PC-9 (cell line): Measurements from ENCODE around the gene ANKRD10. TPM values are rescaled to one million over a fixed set of nuclear protein-coding genes. Genes with fewer than 3 reads are reported as not detected.
"Not testable (repeated sequence)": the region's sequence is repeated elsewhere in the genome, so short reads cannot be mapped to it uniquely, and the experiment has no call there.

Experiments used
- BruUV-seq: library from RNA; stranded (reverse); fragments of 400-500 nt; replicated peaks from 2 replicates; lab custom pipeline; 2021; lab: Mats Ljungman, UMichigan
- CTCF ChIA-PET: fragments of 300-600 bp; sonication (Branson Sonifier 250); formaldehyde crosslinking; loops from one replicate; lab custom pipeline; 2022; ENCODE audit warnings: antibody characterized with exemption; lab: Charles Lee
- POLR2A ChIA-PET: fragments of 300-600 bp; sonication (Branson Sonifier 250); formaldehyde crosslinking; loops from one replicate; lab custom pipeline; 2022; ENCODE audit warnings: antibody characterized with exemption; ENCODE audit not compliant: unreplicated experiment; lab: Charles Lee
- DNase-seq, 2 experiments: peaks; one replicate each; pipeline versions ENCODE4 v3.0.0 to v3.0.0-alpha.2; 2015 to 2022; ENCODE audit warnings: mixed read lengths in 1 of 2
- H2AFZ ChIP-seq: fragments of 200-600 bp; sonication (generic); 2 replicates; pipeline ENCODE4 v1.8.1; 2017; ENCODE audit warnings: antibody characterized with exemption
- H3F3A ChIP-seq: fragments of 200-600 bp; sonication (generic); 2 replicates; pipeline ENCODE4 v1.8.1; 2017; ENCODE audit warnings: antibody characterized with exemption, mild to moderate bottlenecking, low read depth; ENCODE audit not compliant: insufficient read depth
- H3K27ac ChIP-seq: fragments of 200-600 bp; sonication (generic); 2 replicates; pipeline ENCODE4 v1.6.1; 2016; ENCODE audit warnings: mixed run types
- H3K27me3 ChIP-seq: fragments of 200-600 bp; sonication (generic); 2 replicates; pipeline ENCODE4 v1.6.1; 2016; ENCODE audit warnings: low read depth, mixed run types; ENCODE audit not compliant: insufficient read depth
- H3K36me3 ChIP-seq: fragments of 200-600 bp; sonication (generic); 2 replicates; pipeline ENCODE4 v1.6.1; 2016; ENCODE audit warnings: low read depth, mixed run types
- H3K4me1 ChIP-seq: fragments of 200-600 bp; sonication (generic); replicated peaks from 2 replicates; pipeline ENCODE4 v1.6.1; 2016; ENCODE audit warnings: mixed run types; ENCODE audit not compliant: insufficient read depth
- H3K4me2 ChIP-seq: fragments of 200-600 bp; sonication (generic); 2 replicates; pipeline ENCODE4 v1.6.1; 2017; ENCODE audit warnings: mixed run types
- H3K4me3 ChIP-seq: fragments of 200-600 bp; sonication (generic); 2 replicates; pipeline ENCODE4 v1.6.1; 2016; ENCODE audit warnings: mixed run types
- H3K79me2 ChIP-seq: fragments of 200-600 bp; sonication (generic); 2 replicates; pipeline ENCODE4 v1.6.1; 2017; ENCODE audit warnings: low read depth, mixed run types
- H3K9me2 ChIP-seq: fragments of 200-600 bp; sonication (generic); 2 replicates; pipeline ENCODE4 v1.8.1; 2017; ENCODE audit warnings: mild to moderate bottlenecking; ENCODE audit not compliant: insufficient read depth
- H3K9me3 ChIP-seq: fragments of 200-600 bp; sonication (generic); 2 replicates; pipeline ENCODE4 v1.8.1; 2016; ENCODE audit warnings: low read depth; ENCODE audit not compliant: insufficient read depth
- H4K20me1 ChIP-seq: fragments of 200-600 bp; sonication (generic); 2 replicates; pipeline ENCODE4 v1.8.1; 2017; ENCODE audit not compliant: insufficient read depth
- CTCF ChIP-seq: fragments of 200-600 bp; sonication (generic); conservative IDR thresholded peaks from 2 replicates; pipeline ENCODE4 v1.6.1; 2017; ENCODE audit warnings: mixed run types, antibody characterized with exemption, mild to moderate bottlenecking, moderate library complexity
- EZH2 ChIP-seq: fragments of 200-600 bp; sonication (generic); IDR thresholded peaks from 2 replicates; pipeline ENCODE4 v1.8.0; 2017; ENCODE audit warnings: antibody characterized with exemption, low read depth
- intact Hi-C: fragments of 100-400 bp; cut with micrococcal nuclease; formaldehyde crosslinking; loops from one replicate; pipeline ENCODE4 v1.10.0; 2022; ENCODE audit not compliant: unreplicated experiment
- total RNA-seq: library from RNA; stranded (reverse); gene quantifications from 2 replicates; pipeline ENCODE4 v1.2.3, GENCODE V29; 2021

The ANKRD10 gene
- total RNA-seq, 1 experiment from 2014 or later = 155 TPM

DNA sequence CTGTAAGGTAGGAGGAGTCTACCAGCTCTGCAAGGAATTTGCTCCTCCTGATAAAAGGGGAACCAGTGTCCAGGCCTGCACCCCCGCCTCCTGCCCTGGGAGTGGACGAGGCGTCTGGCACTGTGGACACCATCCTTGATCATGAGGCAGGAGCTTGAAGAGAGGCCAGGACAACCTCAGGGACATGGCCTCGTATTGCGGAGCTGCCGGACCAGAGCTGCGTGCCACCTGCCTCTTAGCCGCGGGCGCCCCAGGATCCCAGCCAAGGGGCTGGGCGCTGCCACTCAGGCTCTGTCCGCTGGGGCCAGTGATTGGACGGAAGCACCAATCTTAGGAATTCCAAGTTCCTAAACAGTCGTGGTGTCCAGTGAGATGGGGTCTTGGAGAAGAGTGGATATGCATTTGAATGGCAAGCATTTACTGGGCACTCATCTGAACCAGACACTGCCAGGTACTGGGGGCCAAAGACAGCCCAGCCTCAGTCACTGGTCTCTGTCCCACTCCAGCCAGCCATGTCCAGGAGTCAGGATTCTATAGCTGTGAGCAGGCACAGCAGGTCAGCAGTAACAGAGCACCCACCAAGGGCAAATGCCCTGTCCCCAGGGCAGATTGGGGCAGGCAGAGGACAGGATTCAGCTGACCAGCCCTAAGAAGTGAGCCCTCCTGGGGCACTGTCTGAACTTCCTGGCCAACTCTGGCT, 39.1 kb upstream of the ANKRD10 start:
- intact Hi-C loops = no loop called here
- H2AFZ ChIP-seq = no peak overlapping the region
- H3K4me1 ChIP-seq = peaks cover 17% of the 10 kb centered on the region
- H4K20me1 ChIP-seq = no peaks in the 10 kb centered on the region
- DNase-seq = no peak
- peaks cover 8% of the 10 kb centered on the region for H3K9me3 ChIP-seq
- no peak overlapping the region for H3K4me2 ChIP-seq
- ChIA-PET POLR2A (interaction anchor here (0.6 kb wide), 1 partner anchor 325 kb away, joined by 3 read pairs; no protein-coding TSS in a partner anchor), CTCF (no interaction called here)
- TF ChIP-seq EZH2 (no peak), CTCF (no peak)
- H3K79me2 ChIP-seq = no peaks in the 10 kb centered on the region
- H3K4me3 ChIP-seq = no peak overlapping the region
- peaks cover 6% of the 10 kb centered on the region; the same call in 1 of the 2 replicates for H3F3A ChIP-seq
- no TSS peak for BruUV-seq
- no peaks in the 10 kb centered on the region for H3K27me3 ChIP-seq
- 0 out of 2 replicates have a peak, but pooled peaks cover 2% of the 10 kb centered on the region for H3K36me3 ChIP-seq
- no peaks in the 10 kb centered on the region for H3K9me2 ChIP-seq
- no peak overlapping the region for H3K27ac ChIP-seq

- no peak overlapping the region for H3K27ac ChIP-seq
- H3K4me3 ChIP-seq = no peak overlapping the region
- H3F3A ChIP-seq = peaks cover 6% of the 10 kb centered on the region; the same call in 1 of the 2 replicates
- H3K4me2 ChIP-seq = no peak overlapping the region
- H3K9me2 ChIP-seq = no peaks in the 10 kb centered on the region
- H3K9me3 ChIP-seq = peaks cover 5% of the 10 kb centered on the region
- intact Hi-C loops = no loop called here
- no peaks in the 10 kb centered on the region for H3K36me3 ChIP-seq
- H2AFZ ChIP-seq = no peak overlapping the region
- H4K20me1 ChIP-seq = no peaks in the 10 kb centered on the region
- no peaks in the 10 kb centered on the region for H3K79me2 ChIP-seq
- H3K27me3 ChIP-seq = no peaks in the 10 kb centered on the region
- ChIA-PET POLR2A (no interaction called here), CTCF (no interaction called here)
- DNase-seq = no peak
- TF ChIP-seq CTCF (no peak), EZH2 (no peak)
- H3K4me1 ChIP-seq = peaks cover 17% of the 10 kb centered on the region
- BruUV-seq = no TSS peak
Measured at GRCh38 chr13:110953416-110953815, 38.5 kb upstream of the ANKRD10 start.

DNA sequence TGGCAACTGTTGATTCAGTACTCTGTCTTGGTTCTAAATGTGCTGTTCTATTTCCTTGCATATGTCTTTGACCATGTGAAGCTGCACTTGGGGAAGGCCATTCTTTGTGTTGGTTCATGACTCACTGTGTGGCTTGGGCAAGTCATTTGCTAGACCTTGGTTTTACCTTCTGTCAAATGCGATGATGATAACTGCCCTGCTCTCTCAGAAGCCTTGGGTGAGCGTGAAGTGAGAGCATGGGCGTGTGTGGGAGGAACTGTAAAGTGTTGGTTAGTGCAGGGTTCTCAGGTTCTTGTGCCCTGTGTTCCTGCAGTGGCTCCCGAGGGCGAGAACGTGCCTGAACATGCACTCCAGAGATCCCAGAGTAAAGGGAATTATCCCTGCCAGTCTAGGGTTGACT, 37.3 kb upstream of the ANKRD10 start:
- DNase-seq, H3K27me3 ChIP-seq, H3K27ac ChIP-seq, H3K9me3 ChIP-seq, H3K36me3 ChIP-seq, H4K20me1 ChIP-seq, CTCF ChIA-PET, H3K4me2 ChIP-seq, H3K79me2 ChIP-seq, H3K9me2 ChIP-seq, intact Hi-C loops, BruUV-seq, H2AFZ ChIP-seq, H3K4me3 ChIP-seq, POLR2A ChIA-PET, H3F3A ChIP-seq: not testable (repeated sequence)
- H3K4me1 ChIP-seq = peaks cover 13% of the 10 kb centered on the region
